ENCODE measurements around the gene TK2.
"Not testable (repeated sequence)": the region's sequence is repeated elsewhere in the genome, so short reads cannot be mapped to it uniquely, and the experiment has no call there.

The TK2 gene

DNA sequence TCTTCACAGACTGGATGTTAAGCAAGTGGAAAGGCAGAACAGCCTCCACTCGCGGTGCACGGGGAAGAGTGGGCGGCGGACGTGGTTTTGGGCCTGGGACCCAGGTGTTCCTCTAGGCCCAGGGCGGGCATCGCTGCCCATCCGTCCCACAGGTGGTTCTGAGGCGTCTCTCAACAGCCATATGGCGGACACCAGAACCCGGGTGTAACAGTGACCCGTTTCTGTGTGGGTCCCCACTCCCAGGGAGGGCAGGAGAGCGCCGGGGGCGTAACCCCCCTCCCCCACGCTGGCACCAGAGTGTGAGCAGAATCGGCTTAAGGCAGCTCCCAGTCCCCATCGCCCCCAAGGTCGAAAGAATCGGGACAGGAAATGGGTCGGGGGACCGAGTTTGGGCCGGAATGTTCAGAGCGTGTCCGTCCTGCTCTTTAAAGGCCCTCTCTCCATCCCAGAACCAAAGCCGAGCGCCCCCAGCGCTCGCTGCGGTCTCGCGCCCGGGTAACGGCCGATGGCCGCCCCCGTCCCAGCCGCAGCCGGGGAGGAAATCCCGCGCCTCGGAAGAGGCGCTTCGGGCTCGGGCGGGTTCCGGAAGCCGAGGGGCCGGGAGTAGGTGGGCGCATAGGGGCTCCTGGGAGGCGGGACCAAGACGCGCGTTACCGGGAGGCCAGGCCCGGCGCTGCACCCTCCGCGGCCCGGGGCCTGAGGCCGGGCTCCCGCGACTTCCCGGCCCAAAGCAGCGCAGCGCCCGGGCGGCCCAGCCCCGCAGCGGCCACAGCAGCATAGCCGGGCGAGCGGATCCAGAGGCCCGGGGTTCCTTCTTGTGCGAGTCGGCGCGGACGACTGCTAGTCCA lies at the start of gene TK2:
TK2 (minus strand) TSS at position 839 of the 848 bp plus-strand sequence; CDS start at position 778, 61 bp downstream.
- DNase-seq (ENCODE audit: low read depth in 2 of 2), result peak; percentile 55 to 63

GRCh38 chr16:66598111-66598510 lies 48.2 kb upstream of the TK2 start:
- DNase-seq (ENCODE audit: low read depth in 2 of 2), result no peak

GRCh38 chr16:66596986-66597848 lies 47.3 kb upstream of the TK2 start:
- no peak for DNase-seq (ENCODE audit: low read depth in 2 of 2)

- not testable (repeated sequence) for DNase-seq (ENCODE audit: low read depth in 2 of 2)
These were observed 46.6 kb upstream of the TK2 start for GRCh38 chr16:66596559-66596958.

DNA sequence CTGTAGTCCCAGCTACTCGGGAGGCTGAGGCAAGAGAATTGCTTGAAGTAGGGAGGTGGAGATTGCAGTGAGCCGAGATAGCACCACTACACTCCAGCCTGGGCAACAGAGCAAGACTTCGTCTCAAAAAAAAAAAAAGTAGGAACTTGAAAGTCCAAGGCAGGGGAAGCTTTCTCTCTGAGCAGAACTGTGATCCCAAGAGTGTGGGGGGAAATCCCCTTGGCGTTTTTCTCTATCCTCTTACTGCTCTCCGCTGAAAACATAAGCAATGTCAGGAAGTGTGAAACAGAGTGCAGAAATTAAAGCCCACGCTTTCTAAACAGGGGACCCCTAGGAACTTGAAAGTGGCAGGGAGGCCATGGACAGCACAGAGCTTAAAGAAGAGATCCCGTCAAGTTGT lies 44.8 kb upstream of the TK2 start:
- DNase-seq (ENCODE audit: low read depth in 2 of 2), result no peak

GRCh38 chr16:66592814-66593213 lies 42.9 kb upstream of the TK2 start:
- DNase-seq (ENCODE audit: low read depth in 2 of 2), result no peak

GRCh38 chr16:66592241-66592640 lies 42.3 kb upstream of the TK2 start:
- no peak for DNase-seq (ENCODE audit: low read depth in 2 of 2)

- DNase-seq (ENCODE audit: low read depth in 2 of 2), result no peak
These were observed 41.1 kb upstream of the TK2 start for GRCh38 chr16:66591018-66591417.

- DNase-seq (ENCODE audit: low read depth in 2 of 2), result no peak
These were observed 40.4 kb upstream of the TK2 start for GRCh38 chr16:66590322-66590721.

DNA sequence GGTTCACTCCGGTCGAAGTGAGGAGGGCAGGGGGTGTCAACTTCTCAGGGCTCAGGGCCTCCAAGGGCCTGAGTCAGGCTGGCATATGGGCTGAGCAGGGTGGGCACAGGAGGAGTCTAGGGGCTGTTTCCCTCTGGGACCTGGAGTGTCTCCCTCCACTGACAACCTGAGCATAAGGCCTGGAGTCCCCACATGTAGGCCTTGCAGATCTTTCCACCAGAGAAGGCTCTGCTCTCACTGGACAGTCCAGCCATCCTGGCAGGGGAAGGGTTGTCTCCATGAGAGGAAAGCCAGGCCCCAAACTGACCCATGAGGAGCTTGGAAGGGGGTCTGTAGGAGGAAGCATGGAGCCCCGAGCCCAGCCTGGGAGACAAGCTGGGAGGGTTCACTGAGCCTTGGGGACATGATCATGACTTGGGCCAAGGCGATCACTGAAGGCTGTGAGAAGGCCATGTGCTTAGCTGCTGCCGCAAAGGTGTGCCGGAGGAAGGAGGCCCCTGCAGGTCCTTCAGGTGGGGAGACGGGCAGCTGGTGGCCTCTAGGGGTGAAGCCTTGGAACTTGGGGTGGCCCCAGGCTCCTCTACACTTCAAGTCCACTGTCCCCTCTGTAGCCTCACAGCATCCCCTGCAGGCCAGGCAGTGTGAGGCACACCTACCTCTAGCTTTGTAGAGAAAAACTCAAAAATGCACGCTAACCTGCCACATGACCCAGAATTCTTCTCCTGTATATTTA lies 39.2 kb upstream of the TK2 start:
- DNase-seq (ENCODE audit: low read depth in 2 of 2), result peak; percentile 52 to 53

- DNase-seq (ENCODE audit: low read depth in 2 of 2), result no peak
These were observed 38.1 kb upstream of the TK2 start for GRCh38 chr16:66587881-66588600.

GRCh38 chr16:66585481-66586239 lies 35.7 kb upstream of the TK2 start:
- no peak for DNase-seq (ENCODE audit: low read depth in 2 of 2)

- DNase-seq (ENCODE audit: low read depth in 2 of 2), result no peak
These were observed 31.5 kb upstream of the TK2 start for GRCh38 chr16:66581246-66581952.

DNA sequence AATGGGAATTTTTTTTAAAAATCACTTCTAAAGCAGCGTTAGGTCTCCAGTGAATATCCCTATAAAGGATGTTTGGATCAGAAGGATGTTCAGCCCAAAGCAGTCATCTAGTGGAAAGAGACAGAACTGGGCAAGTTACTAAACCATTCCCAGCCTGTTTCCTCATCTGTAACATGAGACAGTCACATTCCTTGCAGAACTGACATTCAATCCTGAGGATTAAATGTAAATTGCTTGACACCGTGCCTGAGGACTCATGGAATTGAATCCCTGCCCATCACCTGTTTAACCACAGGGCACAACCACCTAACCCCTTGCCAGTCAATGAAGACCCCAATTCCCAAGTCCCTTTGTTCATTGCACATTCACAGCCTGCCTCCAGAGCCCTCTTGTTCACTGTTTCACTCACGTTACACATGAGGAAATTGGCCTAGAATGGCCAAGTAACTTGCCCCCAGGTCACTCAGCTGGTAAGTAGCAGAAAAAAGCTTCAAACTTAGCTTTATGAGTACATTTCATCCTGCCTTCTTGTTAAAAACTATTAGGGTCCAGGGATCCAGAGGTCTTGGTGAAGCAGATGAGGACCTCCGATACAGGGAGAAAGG lies 30.8 kb upstream of the TK2 start:
- no peak for DNase-seq (ENCODE audit: low read depth in 2 of 2)

- DNase-seq (ENCODE audit: low read depth in 2 of 2), result no peak
These were observed 29.0 kb upstream of the TK2 start, which contains the start of gene CMTM2 for GRCh38 chr16:66578651-66579531. Gene CMTM2 (plus strand): TSS chr16:66579463. CDS start chr16:66579608, 145 bp downstream.

DNA sequence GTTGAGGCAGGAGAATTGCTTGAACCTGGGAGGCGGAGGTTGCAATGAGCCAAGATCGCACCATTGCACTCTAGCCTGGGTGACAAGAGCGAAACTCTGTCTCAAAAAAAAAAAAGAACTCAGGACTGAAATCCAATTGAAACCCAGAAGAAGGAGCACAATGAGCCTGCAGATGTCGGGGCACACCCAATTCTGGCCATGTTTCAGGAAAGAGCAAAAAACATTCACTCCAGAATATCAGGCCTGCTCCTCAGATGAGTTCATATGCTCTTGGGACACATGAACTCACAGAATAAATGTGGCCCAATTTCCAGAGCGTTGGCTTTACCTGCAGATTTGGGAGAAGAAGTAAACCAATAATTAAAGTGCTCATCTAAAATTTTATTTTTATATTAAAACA lies 26.4 kb upstream of the TK2 start:
- no peak for DNase-seq (ENCODE audit: low read depth in 2 of 2)

DNA sequence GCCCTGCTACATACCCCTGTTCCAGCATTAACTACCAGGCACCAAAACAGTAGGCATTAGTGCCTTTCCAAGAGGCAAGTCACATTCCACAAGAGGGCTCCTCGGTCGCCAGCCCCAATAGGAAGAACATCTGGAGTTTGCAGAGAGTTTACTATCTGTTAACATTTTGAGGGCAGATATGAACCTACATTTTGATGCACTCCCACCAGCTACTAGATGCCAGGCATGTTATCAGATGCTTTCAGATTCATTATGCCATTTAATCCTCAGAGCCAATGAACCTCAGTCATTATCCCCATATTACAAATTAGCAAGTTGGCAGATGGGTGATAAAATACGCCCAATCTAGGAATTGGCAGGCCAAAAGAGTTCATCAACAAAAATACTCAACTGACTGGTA lies 25.1 kb upstream of the TK2 start:
- no peak for DNase-seq (ENCODE audit: low read depth in 2 of 2)

GRCh38 chr16:66574531-66574930 lies 24.6 kb upstream of the TK2 start:
- no peak for DNase-seq (ENCODE audit: low read depth in 2 of 2)
